HG03060 (cell line): ENCODE data around the gene EXD3.
"Not testable (repeated sequence)": the region's sequence is repeated elsewhere in the genome, so short reads cannot be mapped to it uniquely, and the experiment has no call there.

Experiments used
- ATAC-seq: cut with Tn5 transposase; IDR thresholded peaks from one replicate; pipeline ENCODE4 v1.9.1; 2021; ENCODE audit warnings: low read depth, moderate number of reproducible peaks; ENCODE audit not compliant: unreplicated experiment

The EXD3 gene

GRCh38 chr9:137266585-137267453 is 156.1 kb downstream of the EXD3 start:
- ATAC-seq, result no peak

GRCh38 chr9:137266162-137266527 is 156.8 kb downstream of the EXD3 start:
- no peak for ATAC-seq

DNA sequence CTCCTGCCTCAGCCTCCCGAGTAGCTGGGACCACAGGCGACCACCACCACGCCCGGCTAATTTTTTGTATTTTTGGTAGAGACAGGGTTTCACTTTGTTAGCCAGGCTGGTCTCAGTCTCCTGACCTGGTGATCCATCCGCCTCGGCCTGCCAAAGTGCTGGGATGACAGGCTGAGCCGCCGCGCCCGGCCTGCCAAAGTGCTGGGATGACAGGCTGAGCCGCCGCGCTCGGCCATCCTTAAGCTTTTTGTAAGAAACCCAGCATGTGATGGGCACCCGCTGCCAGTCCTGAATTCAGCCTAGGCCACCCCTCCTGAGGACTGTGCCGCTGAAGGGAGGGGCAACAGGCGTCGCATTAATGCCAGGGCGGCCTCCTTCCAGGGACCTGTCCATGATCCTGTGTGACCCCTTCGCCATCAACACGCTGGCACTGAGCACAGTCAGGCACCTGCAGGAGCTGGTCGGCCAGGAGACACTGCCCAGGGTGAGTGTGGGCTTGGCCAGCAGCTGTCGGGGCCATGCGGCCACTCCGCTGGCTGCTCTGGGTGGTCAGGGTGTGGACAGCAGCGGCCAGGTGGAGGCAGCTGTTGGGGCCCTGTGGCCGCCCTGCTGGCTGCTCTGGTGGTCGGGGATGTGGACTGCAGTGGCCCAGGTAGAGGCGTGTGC is 157.3 kb downstream of the EXD3 start:
- no peak for ATAC-seq

DNA sequence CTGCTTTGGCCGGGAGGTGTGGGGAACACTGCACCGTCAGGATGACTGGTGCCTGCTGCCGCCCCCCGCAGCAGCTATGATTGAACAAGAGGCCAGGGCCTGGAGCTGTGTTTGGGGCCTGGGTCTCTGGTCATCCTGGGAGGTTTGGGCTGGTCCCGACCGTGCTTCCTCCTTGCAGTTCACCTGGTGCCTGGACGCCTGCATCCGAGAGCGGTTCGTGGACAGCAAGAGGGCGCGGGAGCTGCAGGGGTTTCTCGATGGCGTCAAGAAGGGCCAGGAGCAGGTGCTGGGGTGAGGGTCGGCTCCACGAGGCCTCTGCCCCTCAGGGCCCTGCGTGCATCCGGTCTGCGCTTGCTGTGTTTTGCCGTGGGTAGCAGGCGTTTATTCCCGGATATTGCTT is 158.9 kb downstream of the EXD3 start:
- no peak for ATAC-seq

DNA sequence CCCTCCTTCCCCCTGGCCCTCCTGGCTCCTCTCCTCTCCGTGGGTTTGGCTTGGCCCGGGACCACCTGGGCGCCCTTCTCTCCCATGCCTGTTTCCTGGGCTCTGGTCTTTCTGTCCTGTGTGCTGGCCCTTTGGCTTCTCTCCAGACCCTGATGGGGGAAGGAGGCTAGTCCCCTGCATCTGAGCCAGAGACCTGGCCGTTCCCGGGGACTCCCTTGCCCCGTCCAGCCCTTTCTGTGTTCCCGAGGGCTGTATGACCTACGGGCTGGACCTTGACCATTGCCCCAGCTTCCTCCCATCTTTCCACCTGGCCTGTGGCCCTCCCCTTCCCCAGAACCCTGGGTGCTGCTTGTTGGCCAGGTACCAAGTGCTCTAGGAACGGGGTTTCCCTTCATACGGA is 159.5 kb downstream of the EXD3 start:
- ATAC-seq, result no peak

GRCh38 chr9:137262909-137263285 is 160.1 kb downstream of the EXD3 start:
- no peak for ATAC-seq

- not testable (repeated sequence) for ATAC-seq
Observed at GRCh38 chr9:137262173-137262908, 160.6 kb downstream of the EXD3 start.
